ENCODE results near the gene LATS2. TPM values are rescaled to one million over a fixed set of nuclear protein-coding genes. Genes with fewer than 3 reads are reported as not detected.
A peak's percentile ranks its signal among the peaks of the same experiment; 100 is the strongest.

Gene LATS2
- total RNA-seq, 1 donor from 2014 or later, result 104 TPM

GRCh38 chr13:20923272-20923671 lies 138.1 kb downstream of the LATS2 start:
- no peak overlapping the region for H3K27ac Mint-ChIP-seq (ENCODE audit: unreplicated experiment)
- DNase-seq (ENCODE audit: low spot score), result peak; percentile 50
- peaks cover 1% of the 10 kb centered on the region for H3K27me3 Mint-ChIP-seq (ENCODE audit: low read depth)
- no peak overlapping the region for H3K4me3 Mint-ChIP-seq (ENCODE audit: unreplicated experiment)
- peaks cover 5% of the 10 kb centered on the region for H3K4me1 Mint-ChIP-seq (ENCODE audit: low read depth)
- no peaks in the 10 kb centered on the region for H3K36me3 Mint-ChIP-seq (ENCODE audit: low read depth)
- no peak for TF ChIP-seq CTCF (IDR thresholded peaks at IDR 0.05)
- no peaks in the 10 kb centered on the region for H3K9me3 Mint-ChIP-seq (ENCODE audit: low read depth)

Other genes starting within 250 kb of the LATS2 start
- 10.9 to 16.6 TPM (median 11.5 TPM) in 3 replicates for gene XPO4, start 158.8 kb downstream of the LATS2 start, total RNA-seq
- gene SAP18, start 78.5 kb upstream of the LATS2 start, total RNA-seq, result 172 to 216 TPM (median 176 TPM) in 3 replicates
- 3.1 to 4.7 TPM (median 4.2 TPM) in 3 replicates for gene SKA3, start 115.0 kb upstream of the LATS2 start, total RNA-seq
- 10.9 to 13.9 TPM (median 11.4 TPM) in 3 replicates for gene MRPL57, start 115.1 kb upstream of the LATS2 start, total RNA-seq

Data from chondrocyte (in vitro differentiated cells).